Esophagus (tissue), 2 donors: Measurements from ENCODE around the gene OPRM1. TPM values are rescaled to one million over a fixed set of nuclear protein-coding genes. Genes with fewer than 3 reads are reported as not detected.
"Not testable (repeated sequence)": the region's sequence is repeated elsewhere in the genome, so short reads cannot be mapped to it uniquely, and the experiment has no call there.

Experiments used
- H3K27ac ChIP-seq, 2 donors: one replicate each; pipeline ENCODE4 v1.5.1; 2013; ENCODE audit warnings: low read depth in 2 of 2, mild to moderate bottlenecking in 2 of 2, inconsistent platforms in 1 of 2, low read length in 1 of 2, moderate library complexity in 1 of 2
- H3K27me3 ChIP-seq, 2 donors: one replicate each; pipeline ENCODE4 v1.6.1; 2013; ENCODE audit warnings: low read length in 2 of 2, control low read depth in 1 of 2, mild to moderate bottlenecking in 1 of 2; ENCODE audit not compliant: insufficient read depth in 2 of 2, control insufficient read depth in 1 of 2
- H3K36me3 ChIP-seq, 2 donors: one replicate each; pipeline ENCODE4 v1.6.1; 2013; ENCODE audit warnings: low read length in 1 of 2; ENCODE audit not compliant: control insufficient read depth in 2 of 2, insufficient read depth in 2 of 2
- H3K4me1 ChIP-seq, 2 donors: one replicate each; pipeline ENCODE4 v1.6.1; 2013; ENCODE audit warnings: low read length in 1 of 2; ENCODE audit not compliant: control insufficient read depth in 2 of 2, insufficient read depth in 2 of 2
- H3K4me3 ChIP-seq, 2 donors: one replicate each; pipeline ENCODE4 v1.5.1; 2013; ENCODE audit warnings: low read length in 2 of 2, mild to moderate bottlenecking in 2 of 2, low read depth in 1 of 2, moderate library complexity in 1 of 2
- H3K9me3 ChIP-seq, 2 donors: one replicate each; pipeline ENCODE4 v1.6.1; 2013; ENCODE audit warnings: mild to moderate bottlenecking in 2 of 2, low read depth in 1 of 2, low read length in 1 of 2, moderate library complexity in 1 of 2; ENCODE audit not compliant: control insufficient read depth in 2 of 2, insufficient read depth in 1 of 2
- WGBS, 2 donors: extraction: QIAGEN DNeasy Blood & Tissue Kit; methylation state at CpG; one replicate each; pipeline ENCODE4 v1.1.7; 2013; 5-methylcytosine and 5-hydroxymethylcytosine counted together
- polyA plus RNA-seq, 2 donors: library from polyadenylated mRNA; stranded (reverse); fragments of 200-250 nt; gene quantifications; one replicate each; pipeline ENCODE4 v1.2.3, GENCODE V29; 2013
- donor health status: healthy with polysubstance abuse.
- donor health status: Bipolar disorder and iron deficiency.

OPRM1 gene
- polyA plus RNA-seq, 2 donors, result not detected

DNA sequence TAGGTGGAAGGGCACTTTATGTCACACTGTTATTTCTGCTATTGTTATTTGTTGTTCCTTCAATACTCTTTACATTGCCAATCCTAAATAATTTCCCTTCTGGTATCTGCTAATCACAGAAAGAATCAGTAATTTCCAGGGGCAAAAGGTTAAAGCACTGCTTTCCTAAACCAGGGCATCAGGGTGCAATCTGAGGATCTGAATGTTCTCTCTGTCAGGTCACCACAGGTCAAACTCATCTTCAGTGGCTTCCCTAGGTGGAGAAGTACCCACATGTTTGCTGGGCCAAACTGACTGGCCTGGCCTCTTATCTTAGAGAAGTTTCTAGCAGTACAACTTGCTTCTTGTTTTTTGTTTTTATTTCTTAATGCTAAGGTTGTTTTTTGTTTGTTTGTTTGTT is 118.7 kb downstream of the OPRM1 start:
- Histone ChIP-seq H3K4me3 (no peak overlapping the region), H3K36me3 (no peaks in the 10 kb centered on the region), H3K4me1 (peaks cover 0 to 3% of the 10 kb centered on the region in 2 donors), H3K9me3 (no peaks in the 10 kb centered on the region), H3K27me3 (no peaks in the 10 kb centered on the region), H3K27ac (no peak overlapping the region)

DNA sequence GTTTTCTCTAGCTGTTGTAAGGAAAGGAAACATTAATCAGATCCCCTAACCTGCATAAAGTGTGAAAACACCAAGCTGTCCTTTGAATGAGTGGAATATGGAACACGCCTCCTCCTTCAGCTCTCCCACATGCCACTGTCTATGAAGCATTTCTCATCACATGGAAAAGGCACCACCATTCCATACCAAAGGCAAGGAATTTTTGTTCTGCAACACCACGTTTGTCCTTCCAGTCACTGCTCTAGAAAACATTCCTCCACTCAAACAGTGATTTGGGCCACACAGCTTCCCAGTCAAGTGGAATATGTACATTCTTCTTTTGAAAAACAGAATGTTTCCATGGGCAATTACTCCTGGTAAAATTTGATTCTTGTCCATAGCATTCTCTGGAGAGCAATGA is 120.1 kb downstream of the OPRM1 start:
- WGBS, 2 donors, result 86 to 92% methylated on average over 2 of the region's 2 CpGs

DNA sequence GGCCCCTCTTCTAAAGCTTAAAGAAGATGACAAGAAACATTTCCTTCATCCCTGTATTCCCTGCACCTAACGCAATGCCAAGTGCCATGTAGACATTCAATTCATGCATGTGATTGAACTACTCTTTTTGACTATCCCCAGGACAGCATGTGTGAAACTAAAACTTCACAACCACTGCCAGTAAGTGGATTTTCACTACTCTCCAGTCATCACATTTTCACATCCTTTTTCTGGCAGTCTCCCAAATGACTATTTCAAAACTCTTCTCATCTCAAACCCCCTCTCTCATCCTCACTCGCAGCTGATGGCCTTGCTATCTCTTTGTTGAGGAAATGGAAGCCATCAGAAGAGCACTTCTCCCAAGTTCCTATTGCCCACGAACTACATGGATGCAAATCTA is 122.6 kb downstream of the OPRM1 start:
- peaks cover 0 to 4% of the 10 kb centered on the region in 2 donors for H3K4me1 ChIP-seq
- H3K27me3 ChIP-seq, result no peaks in the 10 kb centered on the region
- no peak overlapping the region for H3K27ac ChIP-seq
- H3K4me3 ChIP-seq, result no peak overlapping the region
- 79 to 84% methylated on average over 3 of the region's 3 CpGs for WGBS, 2 donors
- peaks cover 0 to 2% of the 10 kb centered on the region in 2 donors for H3K36me3 ChIP-seq
- H3K9me3 ChIP-seq, result no peaks in the 10 kb centered on the region

More for the DNA sequence above, 120.1 kb downstream of the OPRM1 start:
- Histone ChIP-seq H3K27me3 (no peaks in the 10 kb centered on the region), H3K36me3 (no peaks in the 10 kb centered on the region), H3K4me3 (no peak overlapping the region), H3K9me3 (no peaks in the 10 kb centered on the region), H3K4me1 (peaks cover 0 to 3% of the 10 kb centered on the region in 2 donors), H3K27ac (no peak overlapping the region)

DNA sequence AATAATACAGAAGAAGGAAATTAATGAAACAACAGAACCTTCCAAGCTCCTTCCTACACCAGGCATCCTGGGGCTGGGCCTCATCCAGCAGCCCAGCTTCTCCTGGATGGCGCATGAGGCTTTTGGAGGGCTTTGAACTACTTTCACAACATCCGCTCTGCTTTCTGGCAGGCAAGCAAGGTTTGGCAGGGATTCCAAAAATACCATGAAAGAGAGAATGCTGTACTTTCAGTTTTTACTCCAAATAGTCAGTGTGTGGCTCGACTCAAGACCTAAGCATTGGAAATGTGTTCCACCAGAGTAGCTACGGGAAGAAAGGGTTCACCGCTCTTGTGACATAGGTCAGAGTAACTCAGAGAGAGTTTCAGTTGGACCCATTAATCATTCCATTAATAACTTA is 125.4 kb downstream of the OPRM1 start:
- 28 to 48% methylated on average over 5 of the region's 5 CpGs for WGBS, 2 donors
- peaks cover 0 to 2% of the 10 kb centered on the region in 2 donors for H3K4me1 ChIP-seq
- H3K36me3 ChIP-seq, result peaks cover 0 to 2% of the 10 kb centered on the region in 2 donors
- no peak overlapping the region for H3K4me3 ChIP-seq
- H3K27me3 ChIP-seq, result no peaks in the 10 kb centered on the region
- H3K27ac ChIP-seq, result peak overlapping the region in 1 of 2 donors; percentile 9
- H3K9me3 ChIP-seq, result no peaks in the 10 kb centered on the region

DNA sequence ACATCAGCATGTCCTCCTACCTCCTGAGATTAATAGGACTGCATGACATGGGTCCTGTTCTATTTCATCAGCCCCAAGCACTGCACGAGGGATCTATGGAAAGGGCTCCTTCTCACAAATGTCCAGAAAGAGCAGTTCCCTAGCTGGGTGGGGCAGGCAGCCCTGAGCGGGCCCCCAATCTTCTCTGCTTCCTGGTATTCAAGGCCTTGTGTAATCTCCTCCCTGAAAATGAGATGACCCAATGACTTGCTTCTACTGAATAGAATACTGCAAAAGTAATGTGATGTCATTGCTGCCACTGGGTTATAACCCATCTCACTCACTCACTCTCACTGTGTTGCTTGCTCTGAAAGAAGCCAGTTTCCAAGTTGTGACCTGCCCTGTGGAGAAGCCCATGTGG is 126.4 kb downstream of the OPRM1 start:
- no peak overlapping the region for H3K27ac ChIP-seq
- H3K4me3 ChIP-seq, result no peak overlapping the region
- H3K36me3 ChIP-seq, result peaks cover 0 to 2% of the 10 kb centered on the region in 2 donors
- 73 to 79% methylated on average over 2 of the region's 2 CpGs for WGBS, 2 donors
- peaks cover 0 to 2% of the 10 kb centered on the region in 2 donors for H3K4me1 ChIP-seq
- H3K27me3 ChIP-seq, result no peaks in the 10 kb centered on the region
- no peaks in the 10 kb centered on the region for H3K9me3 ChIP-seq

DNA sequence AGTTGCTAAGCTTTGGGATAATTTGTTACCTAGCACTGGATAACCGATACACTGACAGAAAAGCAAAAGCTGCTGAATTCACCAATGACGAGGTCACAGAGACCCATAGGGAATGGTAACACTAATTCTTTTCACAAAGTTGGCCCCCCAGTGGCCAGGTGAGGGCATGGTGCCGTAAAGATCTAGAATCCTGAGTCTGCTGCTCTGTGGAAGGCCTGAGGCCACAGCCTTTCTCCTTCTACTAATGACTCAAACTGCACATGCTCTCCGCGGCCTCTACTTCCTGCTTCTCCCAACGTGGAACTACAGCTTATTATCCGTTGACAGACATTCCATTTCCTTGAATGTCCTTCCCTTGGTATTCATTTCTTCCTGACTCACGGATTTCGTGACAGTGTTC is 127.1 kb downstream of the OPRM1 start:
- H3K4me3 ChIP-seq, result no peak overlapping the region
- peaks cover 0 to 2% of the 10 kb centered on the region in 2 donors for H3K4me1 ChIP-seq
- H3K36me3 ChIP-seq, result peaks cover 0 to 2% of the 10 kb centered on the region in 2 donors
- no peak overlapping the region for H3K27ac ChIP-seq
- WGBS, 2 donors, result 81 to 90% methylated on average over 9 of the region's 9 CpGs
- no peaks in the 10 kb centered on the region for H3K9me3 ChIP-seq
- H3K27me3 ChIP-seq, result no peaks in the 10 kb centered on the region

DNA sequence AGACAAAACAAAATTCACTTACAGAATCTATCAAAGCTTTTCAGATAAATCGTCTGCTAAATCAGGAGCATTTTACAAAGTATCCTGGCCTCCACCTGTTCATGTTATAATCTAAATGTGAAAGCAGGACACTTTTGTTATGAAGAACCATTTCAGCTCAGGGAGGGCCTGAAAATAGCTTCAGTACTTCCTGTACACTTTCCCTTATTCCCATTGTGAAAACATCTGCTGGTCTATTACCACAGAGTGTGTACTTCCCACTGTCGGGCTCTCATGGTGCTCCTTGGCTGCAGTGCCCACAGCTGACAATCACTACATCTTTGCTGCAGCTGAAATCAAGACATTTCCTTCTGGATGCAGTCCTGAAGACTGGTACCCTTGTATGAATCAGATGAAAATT is 128.1 kb downstream of the OPRM1 start:
- Histone ChIP-seq H3K9me3 (peaks cover 0 to under 1% of the 10 kb centered on the region in 2 donors), H3K4me3 (no peak overlapping the region), H3K36me3 (peaks cover 0 to 2% of the 10 kb centered on the region in 2 donors), H3K4me1 (peaks cover 0 to 2% of the 10 kb centered on the region in 2 donors), H3K27ac (no peak overlapping the region), H3K27me3 (no peaks in the 10 kb centered on the region)
- WGBS, 2 donors, result 75 to 77% methylated on average over 2 of the region's 2 CpGs

DNA sequence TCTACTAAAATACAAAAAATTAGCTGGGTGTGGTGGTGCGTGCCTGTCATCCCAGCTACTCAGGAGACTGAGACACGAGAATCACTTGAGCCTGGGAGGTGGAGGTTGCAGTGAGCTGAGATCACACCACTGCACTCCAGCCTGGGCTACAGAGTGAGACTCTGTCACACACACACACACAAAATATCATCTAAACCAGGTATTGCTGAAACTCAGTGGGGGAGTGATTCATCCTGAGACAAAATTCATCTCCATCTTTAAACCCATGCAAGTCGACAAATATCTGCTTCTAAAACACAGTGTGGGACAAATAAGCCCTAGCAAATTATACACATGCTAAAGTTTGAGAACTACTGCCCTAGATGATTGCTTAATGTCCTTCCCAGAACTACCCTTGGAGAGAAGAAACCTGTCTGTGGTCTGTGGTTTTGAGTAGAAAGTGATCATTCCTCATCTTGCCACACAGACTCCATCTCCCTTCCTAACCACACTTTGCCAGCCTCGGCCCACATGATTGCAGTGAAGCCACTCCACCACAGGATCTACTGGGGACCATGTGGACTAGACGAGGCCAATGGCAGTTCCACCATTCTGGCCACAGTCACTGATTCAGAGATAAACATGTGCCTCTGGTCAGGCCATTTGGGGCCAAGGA is 130.3 kb downstream of the OPRM1 start:
- Histone ChIP-seq H3K27ac (no peak overlapping the region), H3K36me3 (peaks cover 0 to 2% of the 10 kb centered on the region in 2 donors), H3K4me3 (no peak overlapping the region), H3K27me3 (no peaks in the 10 kb centered on the region), H3K9me3 (peaks cover 0 to 4% of the 10 kb centered on the region in 2 donors), H3K4me1 (peaks cover 0 to 1% of the 10 kb centered on the region in 2 donors)
- WGBS, 2 donors, result 81 to 87% methylated on average over 5 of the region's 5 CpGs

DNA sequence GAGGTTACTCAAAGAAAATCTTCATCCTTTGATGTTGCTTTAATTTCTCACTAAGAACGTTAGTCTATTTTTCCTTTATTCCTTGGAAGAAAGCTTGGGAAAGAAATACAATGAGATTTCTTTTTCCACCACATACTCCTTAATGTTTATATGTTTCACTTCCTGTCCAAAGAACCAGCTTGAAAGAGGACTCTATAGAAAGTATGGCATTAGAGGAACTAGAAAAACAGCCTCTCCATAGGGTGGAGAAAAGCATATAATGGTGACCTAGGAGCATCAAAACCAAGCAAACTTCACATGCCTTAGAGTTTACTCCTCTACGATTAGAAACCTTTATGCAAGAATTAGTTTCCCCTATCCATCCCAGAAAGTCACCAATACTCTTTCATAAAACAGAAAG is 131.1 kb downstream of the OPRM1 start:
- H3K9me3 ChIP-seq, result peaks cover 0 to 4% of the 10 kb centered on the region in 2 donors
- H3K4me3 ChIP-seq, result no peak overlapping the region
- no peaks in the 10 kb centered on the region for H3K27me3 ChIP-seq
- H3K27ac ChIP-seq, result no peak overlapping the region
- WGBS, 2 donors, result 66 to 70% methylated on average over 2 of the region's 2 CpGs
- no peaks in the 10 kb centered on the region for H3K4me1 ChIP-seq
- peaks cover 0 to 2% of the 10 kb centered on the region in 2 donors for H3K36me3 ChIP-seq

DNA sequence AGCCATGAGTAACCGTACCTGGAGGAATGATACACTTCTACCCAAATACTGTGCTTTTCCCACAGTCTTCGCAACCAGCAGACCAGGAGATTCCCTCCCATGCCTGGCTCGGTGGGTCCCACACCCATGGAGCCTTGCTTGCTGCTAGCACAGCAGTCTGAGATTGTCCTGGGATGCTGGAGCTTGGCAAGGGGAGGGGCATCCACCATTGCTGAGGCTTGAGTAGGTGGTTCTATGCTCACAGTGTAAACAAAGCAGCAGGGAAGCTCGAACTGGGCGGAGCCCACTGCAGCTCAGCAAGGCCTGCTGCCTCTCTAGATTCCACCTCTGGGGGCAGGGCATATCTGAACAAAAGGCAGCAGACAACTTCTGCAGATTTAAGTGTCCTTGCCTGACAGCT is 133.4 kb downstream of the OPRM1 start:
- H3K4me3 ChIP-seq, H3K27ac ChIP-seq, H3K27me3 ChIP-seq, H3K36me3 ChIP-seq, H3K4me1 ChIP-seq, H3K9me3 ChIP-seq: not testable (repeated sequence)
- WGBS, 2 donors, result 78 to 84% methylated on average over 5 of the region's 5 CpGs
